Gastroesophageal sphincter (tissue), 3 donors: ENCODE results near the gene SMTNL1.

Source experiments
- EP300 ChIP-seq: sonication (generic); formaldehyde crosslinking; IDR thresholded peaks from one replicate; pipeline ENCODE4 v1.6.1; 2017; ENCODE audit warnings: antibody characterized with exemption, mild to moderate bottlenecking
- POLR2A ChIP-seq, 2 donors: fragments of 450-650 bp; IDR thresholded peaks; one replicate each; pipeline ENCODE4 v1.6.1; 2017; ENCODE audit warnings: antibody characterized with exemption in 2 of 2, mild to moderate bottlenecking in 2 of 2, moderate library complexity in 1 of 2
- POLR2AphosphoS5 ChIP-seq: sonication (generic); formaldehyde crosslinking; IDR thresholded peaks from one replicate; pipeline ENCODE4 v1.6.1; 2017; ENCODE audit warnings: antibody characterized with exemption
- TF ChIP-seq, protein P1 (sequence below), 4 experiments: fragments of 200-600 bp in 2 of 4; fragments of 450-650 bp in 2 of 4; sonication (generic) in 1 of 4; IDR thresholded peaks; one replicate each; pipeline ENCODE4 v1.5.1; 2017 to 2019; ENCODE audit warnings: antibody characterized with exemption in 4 of 4, mild to moderate bottlenecking in 2 of 4, moderate library complexity in 2 of 4

DNA sequence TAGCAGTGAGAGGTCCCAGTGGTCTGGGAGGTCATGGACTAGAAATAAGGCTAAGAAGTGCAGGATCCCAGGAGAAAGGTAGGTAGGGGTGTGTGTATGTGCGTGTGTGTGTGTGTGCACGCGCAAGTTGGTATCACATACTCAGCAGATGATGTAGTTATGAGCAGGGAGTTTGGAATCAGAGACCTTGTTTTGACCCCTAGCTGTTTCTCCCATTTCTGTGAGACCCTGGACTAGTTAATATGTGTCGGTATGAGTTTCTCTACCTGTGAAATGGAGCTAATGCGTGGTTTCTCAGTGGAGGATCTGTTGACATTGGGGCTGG, 61.4 kb downstream of the SMTNL1 start:
- TF ChIP-seq POLR2A (IDR thresholded peaks at IDR 0.05): no peak
- TF ChIP-seq, protein P1, sequence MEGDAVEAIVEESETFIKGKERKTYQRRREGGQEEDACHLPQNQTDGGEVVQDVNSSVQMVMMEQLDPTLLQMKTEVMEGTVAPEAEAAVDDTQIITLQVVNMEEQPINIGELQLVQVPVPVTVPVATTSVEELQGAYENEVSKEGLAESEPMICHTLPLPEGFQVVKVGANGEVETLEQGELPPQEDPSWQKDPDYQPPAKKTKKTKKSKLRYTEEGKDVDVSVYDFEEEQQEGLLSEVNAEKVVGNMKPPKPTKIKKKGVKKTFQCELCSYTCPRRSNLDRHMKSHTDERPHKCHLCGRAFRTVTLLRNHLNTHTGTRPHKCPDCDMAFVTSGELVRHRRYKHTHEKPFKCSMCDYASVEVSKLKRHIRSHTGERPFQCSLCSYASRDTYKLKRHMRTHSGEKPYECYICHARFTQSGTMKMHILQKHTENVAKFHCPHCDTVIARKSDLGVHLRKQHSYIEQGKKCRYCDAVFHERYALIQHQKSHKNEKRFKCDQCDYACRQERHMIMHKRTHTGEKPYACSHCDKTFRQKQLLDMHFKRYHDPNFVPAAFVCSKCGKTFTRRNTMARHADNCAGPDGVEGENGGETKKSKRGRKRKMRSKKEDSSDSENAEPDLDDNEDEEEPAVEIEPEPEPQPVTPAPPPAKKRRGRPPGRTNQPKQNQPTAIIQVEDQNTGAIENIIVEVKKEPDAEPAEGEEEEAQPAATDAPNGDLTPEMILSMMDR (IDR thresholded peaks at IDR 0.05): no peak
- peak; percentile 23 for TF ChIP-seq POLR2AphosphoS5
- TF ChIP-seq EP300: no peak
